HG03354 (cell line): ENCODE data around the gene RCAN2.

Experiments
- ATAC-seq: cut with Tn5 transposase; IDR thresholded peaks from one replicate; pipeline ENCODE4 v1.9.1; 2021; ENCODE audit warnings: mild to moderate bottlenecking; ENCODE audit not compliant: unreplicated experiment, poor library complexity, severe bottlenecking

The RCAN2 gene

GRCh38 chr6:46242921-46243320 is 248.3 kb downstream of the RCAN2 start:
- no peak for ATAC-seq

GRCh38 chr6:46240866-46241565 is 250.2 kb downstream of the RCAN2 start:
- ATAC-seq: no peak

- no peak for ATAC-seq
Observed at GRCh38 chr6:46236752-46237151, 254.5 kb downstream of the RCAN2 start.

- no peak for ATAC-seq
Observed at GRCh38 chr6:46235242-46235641, 256.0 kb downstream of the RCAN2 start.

- ATAC-seq: no peak
Observed at GRCh38 chr6:46234700-46235099, 256.5 kb downstream of the RCAN2 start.

- no peak for ATAC-seq
Observed at GRCh38 chr6:46234156-46234556, 257.1 kb downstream of the RCAN2 start.

GRCh38 chr6:46233129-46233528 is 258.1 kb downstream of the RCAN2 start:
- no peak for ATAC-seq

- no peak for ATAC-seq
Observed at GRCh38 chr6:46222286-46222685, 269.0 kb downstream of the RCAN2 start.

GRCh38 chr6:46221222-46221793 is 269.9 kb downstream of the RCAN2 start:
- peak; percentile 72 for ATAC-seq

GRCh38 chr6:46220352-46221221 is 270.7 kb downstream of the RCAN2 start:
- ATAC-seq: peak; percentile 81

- no peak for ATAC-seq
Observed at GRCh38 chr6:46219661-46220060, 271.6 kb downstream of the RCAN2 start.

GRCh38 chr6:46218457-46218856 is 272.8 kb downstream of the RCAN2 start:
- ATAC-seq: no peak

- peak; percentile 52 for ATAC-seq
Observed at GRCh38 chr6:46217671-46218131, 273.5 kb downstream of the RCAN2 start.

GRCh38 chr6:46216879-46217278 is 274.4 kb downstream of the RCAN2 start:
- ATAC-seq: no peak

- no peak for ATAC-seq
Observed at GRCh38 chr6:46215777-46216176, 275.5 kb downstream of the RCAN2 start.

- no peak for ATAC-seq
Observed at GRCh38 chr6:46215213-46215612, 276.0 kb downstream of the RCAN2 start.

- ATAC-seq: no peak
Observed at GRCh38 chr6:46211917-46212316, 279.3 kb downstream of the RCAN2 start.

GRCh38 chr6:46210294-46210693 is 281.0 kb downstream of the RCAN2 start:
- no peak for ATAC-seq

GRCh38 chr6:46208303-46208702 is 282.9 kb downstream of the RCAN2 start:
- no peak for ATAC-seq

GRCh38 chr6:46207174-46207573 is 284.1 kb downstream of the RCAN2 start:
- ATAC-seq: no peak
